Neural progenitor cell (in vitro differentiated cells): ENCODE measurements around the gene NBAS. TPM values are rescaled to one million over a fixed set of nuclear protein-coding genes. Genes with fewer than 3 reads are reported as not detected.

ENCODE experiments used
- DNase-seq: peaks from one replicate; pipeline ENCODE4 v3.0.0-alpha.2; 2016; ENCODE audit warnings: low spot score
- H2AFZ ChIP-seq: fragments of 200-600 bp; sonication (generic); replicated peaks from 2 replicates; pipeline ENCODE4 v1.6.1; 2016; ENCODE audit warnings: antibody characterized with exemption
- H3F3A ChIP-seq: fragments of 200-600 bp; sonication (generic); 2 replicates; pipeline ENCODE4 v1.6.1; 2016; ENCODE audit warnings: antibody characterized with exemption, low read depth
- H3K27ac ChIP-seq: fragments of 200-600 bp; sonication (generic); 2 replicates; pipeline ENCODE4 v1.5.1; 2016; ENCODE audit warnings: mild to moderate bottlenecking
- H3K27me3 ChIP-seq: fragments of 200-600 bp; sonication (generic); 2 replicates; pipeline ENCODE4 v1.6.1; 2016; ENCODE audit warnings: mild to moderate bottlenecking, moderate library complexity
- H3K36me3 ChIP-seq: fragments of 200-600 bp; sonication (generic); 2 replicates; pipeline ENCODE4 v1.5.1; 2016
- H3K4me1 ChIP-seq: fragments of 200-600 bp; sonication (generic); 2 replicates; pipeline ENCODE4 v1.6.1; 2016; ENCODE audit warnings: mixed run types
- H3K4me2 ChIP-seq: fragments of 200-600 bp; sonication (generic); 2 replicates; pipeline ENCODE4 v1.6.1; 2016
- H3K4me3 ChIP-seq: fragments of 200-600 bp; sonication (generic); 2 replicates; pipeline ENCODE4 v1.5.1; 2016
- H3K79me2 ChIP-seq: fragments of 200-600 bp; sonication (generic); 2 replicates; pipeline ENCODE4 v1.6.1; 2016; ENCODE audit warnings: low read depth
- H3K9ac ChIP-seq: fragments of 200-600 bp; sonication (generic); 2 replicates; pipeline ENCODE4 v1.6.1; 2016
- H3K9me3 ChIP-seq: fragments of 200-600 bp; sonication (generic); 2 replicates; pipeline ENCODE4 v1.5.1; 2016; ENCODE audit warnings: low read depth
- H4K20me1 ChIP-seq: fragments of 200-600 bp; sonication (generic); 2 replicates; pipeline ENCODE4 v1.6.1; 2016; ENCODE audit warnings: low read depth
- H3K27ac Mint-ChIP-seq: 3 replicates; pipeline ENCODE4 v1.8.0; 2021; ENCODE audit warnings: mixed read lengths
- H3K27me3 Mint-ChIP-seq: 2 replicates; pipeline ENCODE4 v1.8.0; 2022; ENCODE audit warnings: low read depth, mild to moderate bottlenecking, inconsistent platforms, moderate library complexity, mixed read lengths; ENCODE audit not compliant: insufficient read depth
- H3K36me3 Mint-ChIP-seq: 3 replicates; pipeline ENCODE4 v1.8.0; 2021; ENCODE audit warnings: mixed read lengths
- H3K4me1 Mint-ChIP-seq: 3 replicates; pipeline ENCODE4 v1.8.0; 2021; ENCODE audit warnings: mixed read lengths
- H3K4me3 Mint-ChIP-seq: 3 replicates; pipeline ENCODE4 v1.8.0; 2021; ENCODE audit warnings: mild to moderate bottlenecking, moderate library complexity, mixed read lengths
- H3K9me3 Mint-ChIP-seq: 3 replicates; pipeline ENCODE4 v1.8.0; 2020; ENCODE audit warnings: mixed read lengths
- CTCF ChIP-seq: fragments of 200-600 bp; sonication (generic); IDR thresholded peaks from 2 replicates; pipeline ENCODE4 v1.5.1; 2017; ENCODE audit warnings: antibody characterized with exemption, mild to moderate bottlenecking
- EZH2 ChIP-seq: fragments of 200-600 bp; sonication (generic); IDR thresholded peaks from 2 replicates; pipeline ENCODE4 v1.6.1; 2017; ENCODE audit warnings: antibody characterized with exemption, mild to moderate bottlenecking, moderate library complexity
- EZH2phosphoT487 ChIP-seq: fragments of 200-600 bp; sonication (generic); IDR thresholded peaks from 2 replicates; pipeline ENCODE4 v1.6.1; 2017; ENCODE audit warnings: antibody characterized with exemption
- total RNA-seq: library from RNA; depleted of rRNA; stranded (reverse); fragments of >200 nt; gene quantifications from 2 replicates; pipeline ENCODE4 v1.2.3, GENCODE V29; 2015; ENCODE audit warnings: low replicate concordance

NBAS gene
- total RNA-seq, 1 donor from 2014 or later: 58.0 TPM

DNA sequence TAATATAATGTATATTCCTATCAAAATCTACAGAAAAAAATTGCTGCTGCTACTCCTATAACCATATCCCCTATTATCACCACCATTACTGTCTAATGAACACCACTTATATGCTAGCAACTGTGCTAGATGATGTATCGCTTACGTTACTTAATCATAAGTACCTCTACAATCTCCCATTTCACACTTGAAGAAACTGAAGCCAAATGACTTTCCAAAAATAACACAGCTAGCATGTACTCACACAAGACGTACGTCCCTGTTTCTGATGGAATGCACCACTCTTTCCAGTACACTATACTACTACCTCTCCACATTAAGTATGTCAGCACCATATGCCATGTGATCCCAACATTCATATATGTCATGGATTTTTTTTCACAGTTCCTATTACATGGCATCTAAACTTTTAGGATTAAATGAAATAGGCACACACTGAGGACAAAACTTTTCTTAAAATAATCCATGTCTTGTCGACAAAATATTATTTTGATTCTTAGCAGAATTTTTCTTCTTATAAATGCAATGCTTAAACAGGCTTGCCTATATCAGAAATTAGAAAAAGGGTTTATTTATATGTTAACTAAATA is 112.8 kb downstream of the NBAS start:
- no peak overlapping the region for H3K4me3 Mint-ChIP-seq
- H3K9me3 Mint-ChIP-seq: peaks cover 10% of the 10 kb centered on the region

GRCh38 chr2:15447381-15447780 is 113.8 kb downstream of the NBAS start:
- H3K27ac ChIP-seq: no peak overlapping the region
- no peaks in the 10 kb centered on the region for H4K20me1 ChIP-seq
- H3K4me1 Mint-ChIP-seq: no peaks in the 10 kb centered on the region
- DNase-seq: no peak
- H3K9me3 Mint-ChIP-seq: peaks cover 10% of the 10 kb centered on the region
- no peaks in the 10 kb centered on the region for H3K27me3 Mint-ChIP-seq
- peaks cover 14% of the 10 kb centered on the region for H3K36me3 Mint-ChIP-seq
- H3K4me2 ChIP-seq: no peak overlapping the region
- H2AFZ ChIP-seq: no peak overlapping the region
- no peaks in the 10 kb centered on the region for H3F3A ChIP-seq
- no peaks in the 10 kb centered on the region for H3K9me3 ChIP-seq
- no peak overlapping the region for H3K4me3 ChIP-seq
- no peak overlapping the region for H3K4me3 Mint-ChIP-seq
- no peak for TF ChIP-seq EZH2
- TF ChIP-seq EZH2phosphoT487: no peak
- no peak for TF ChIP-seq CTCF
- no peak overlapping the region for H3K27ac Mint-ChIP-seq
- no peak overlapping the region for H3K9ac ChIP-seq
- H3K79me2 ChIP-seq: no peaks in the 10 kb centered on the region
- no peaks in the 10 kb centered on the region for H3K27me3 ChIP-seq
- no peaks in the 10 kb centered on the region for H3K4me1 ChIP-seq
- peaks cover 5% of the 10 kb centered on the region for H3K36me3 ChIP-seq

More for the DNA sequence above, 112.8 kb downstream of the NBAS start:
- Histone ChIP-seq H3K4me2 (no peak overlapping the region), H3K4me3 (no peak overlapping the region), H4K20me1 (no peaks in the 10 kb centered on the region), H3F3A (no peaks in the 10 kb centered on the region), H3K27me3 (no peaks in the 10 kb centered on the region), H3K4me1 (no peaks in the 10 kb centered on the region), H3K36me3 (peaks cover 5% of the 10 kb centered on the region), H3K9me3 (no peaks in the 10 kb centered on the region), H3K27ac (no peak overlapping the region), H2AFZ (no peak overlapping the region), H3K79me2 (no peaks in the 10 kb centered on the region), H3K9ac (no peak overlapping the region)
- H3K27me3 Mint-ChIP-seq: no peaks in the 10 kb centered on the region
- H3K27ac Mint-ChIP-seq: no peak overlapping the region
- TF ChIP-seq EZH2 (no peak), CTCF (no peak), EZH2phosphoT487 (no peak)
- H3K36me3 Mint-ChIP-seq: peaks cover 19% of the 10 kb centered on the region
- H3K4me1 Mint-ChIP-seq: no peaks in the 10 kb centered on the region
- DNase-seq: no peak

- Histone ChIP-seq H3K9me3 (no peaks in the 10 kb centered on the region), H3K27me3 (no peaks in the 10 kb centered on the region), H3K36me3 (peaks cover 5% of the 10 kb centered on the region), H3K9ac (no peak overlapping the region), H3K4me3 (no peak overlapping the region), H3K79me2 (no peaks in the 10 kb centered on the region), H4K20me1 (no peaks in the 10 kb centered on the region), H3K27ac (no peak overlapping the region), H3K4me1 (no peaks in the 10 kb centered on the region), H2AFZ (no peak overlapping the region), H3K4me2 (no peak overlapping the region), H3F3A (no peaks in the 10 kb centered on the region)
- Mint-ChIP-seq H3K4me3 (no peak overlapping the region), H3K27ac (no peak overlapping the region), H3K36me3 (peaks cover 14% of the 10 kb centered on the region), H3K9me3 (peaks cover 10% of the 10 kb centered on the region), H3K27me3 (no peaks in the 10 kb centered on the region), H3K4me1 (no peaks in the 10 kb centered on the region)
- DNase-seq: no peak
- no peak for TF ChIP-seq EZH2phosphoT487
- TF ChIP-seq EZH2: no peak
- TF ChIP-seq CTCF: no peak
Observed at GRCh38 chr2:15446961-15447360, 114.2 kb downstream of the NBAS start.
